Measurements from ENCODE around the gene MCM5.

MCM5 gene

GRCh38 chr22:35472488-35472887 is 72.5 kb downstream of the MCM5 start:
- no peaks in the 10 kb centered on the region for H3K27me3 ChIP-seq (ENCODE audit: insufficient read depth, low read length)
- no peak overlapping the region for H3K27ac ChIP-seq (ENCODE audit: low read length)
- H3K4me3 ChIP-seq (ENCODE audit: low read length) = no peak overlapping the region
- H3K36me3 ChIP-seq (ENCODE audit: insufficient read depth, low read depth, low read length) = no peaks in the 10 kb centered on the region
- H3K9me3 ChIP-seq (ENCODE audit: insufficient read depth, low read depth, low read length) = no peaks in the 10 kb centered on the region
- no peak overlapping the region for H3K9ac ChIP-seq (ENCODE audit: low read depth, low read length)
- no peaks in the 10 kb centered on the region; the same call in 1 of the 2 replicates for H3K4me1 ChIP-seq (ENCODE audit: insufficient read depth, low read length)

GRCh38 chr22:35473971-35474370 is 74.0 kb downstream of the MCM5 start:
- Histone ChIP-seq H3K27ac (ENCODE audit: low read length) (no peak overlapping the region), H3K4me3 (ENCODE audit: low read length) (no peak overlapping the region), H3K9me3 (ENCODE audit: insufficient read depth, low read depth, low read length) (no peaks in the 10 kb centered on the region), H3K9ac (ENCODE audit: low read depth, low read length) (no peak overlapping the region), H3K36me3 (ENCODE audit: insufficient read depth, low read depth, low read length) (no peaks in the 10 kb centered on the region), H3K4me1 (ENCODE audit: insufficient read depth, low read length) (no peaks in the 10 kb centered on the region; the same call in 1 of the 2 replicates), H3K27me3 (ENCODE audit: insufficient read depth, low read length) (no peaks in the 10 kb centered on the region)
